Stimulated activated naive CD8-positive, alpha-beta T cell treated with anti-CD3 and anti-CD28 coated beads, Interleukin-15, amount 100 ng/mL, for 72 hours (primary cell): ENCODE results near the gene OR2T12.
"Not testable (repeated sequence)": the region's sequence is repeated elsewhere in the genome, so short reads cannot be mapped to it uniquely, and the experiment has no call there.

ENCODE experiments used
- ATAC-seq: fragments of 150-1000 bp; cut with Tn5 transposase; 2 replicates; pipeline ENCODE4 v1.10.0; 2021; ENCODE audit warnings: mild to moderate bottlenecking, moderate library complexity
- DNase-seq, 2 donors: peaks; one replicate each; pipeline ENCODE4 v3.0.0; 2021 to 2022
- H3K27ac Mint-ChIP-seq, 2 donors: one replicate each; pipeline ENCODE4 v1.8.0; 2022; ENCODE audit warnings: mild to moderate bottlenecking in 2 of 2, mixed read lengths in 2 of 2, moderate library complexity in 2 of 2
- H3K27me3 Mint-ChIP-seq: one replicate; pipeline ENCODE4 v1.8.0; 2022; ENCODE audit warnings: mixed read lengths
- H3K4me1 Mint-ChIP-seq: one replicate; pipeline ENCODE4 v1.8.0; 2022; ENCODE audit warnings: mild to moderate bottlenecking, mixed read lengths
- H3K4me3 Mint-ChIP-seq, 2 donors: one replicate each; pipeline ENCODE4 v1.8.0; 2022; ENCODE audit warnings: mild to moderate bottlenecking in 2 of 2, mixed read lengths in 2 of 2, moderate library complexity in 1 of 2
- H3K9me3 Mint-ChIP-seq, 2 donors: one replicate each; pipeline ENCODE4 v1.8.0; 2022; ENCODE audit warnings: mixed read lengths in 2 of 2

The OR2T12 gene, protein sequence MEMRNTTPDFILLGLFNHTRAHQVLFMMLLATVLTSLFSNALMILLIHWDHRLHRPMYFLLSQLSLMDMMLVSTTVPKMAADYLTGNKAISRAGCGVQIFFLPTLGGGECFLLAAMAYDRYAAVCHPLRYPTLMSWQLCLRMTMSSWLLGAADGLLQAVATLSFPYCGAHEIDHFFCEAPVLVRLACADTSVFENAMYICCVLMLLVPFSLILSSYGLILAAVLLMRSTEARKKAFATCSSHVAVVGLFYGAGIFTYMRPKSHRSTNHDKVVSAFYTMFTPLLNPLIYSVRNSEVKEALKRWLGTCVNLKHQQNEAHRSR

DNA sequence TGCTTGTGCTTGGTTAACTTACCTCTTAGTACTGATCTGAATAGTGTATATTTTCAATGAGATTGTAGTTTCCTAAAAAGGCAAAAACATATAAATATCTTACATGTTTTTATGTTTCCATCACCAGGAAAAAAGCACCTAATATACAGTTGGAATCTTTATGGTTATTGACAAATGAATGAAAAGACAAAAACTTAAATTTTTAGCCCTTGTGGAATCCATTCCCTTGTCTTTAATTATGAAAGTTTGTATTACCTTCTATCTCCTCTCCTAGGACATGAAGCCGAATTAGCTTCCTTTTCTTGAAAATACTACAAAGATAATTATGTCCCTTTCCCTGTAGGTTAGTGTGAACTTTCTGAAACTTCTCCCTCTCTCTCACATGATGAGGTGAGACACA is at the start of gene OR2T12:
Gene OR2T12, minus strand, starts transcription at position 101 of the 400 bp plus-strand sequence. CDS start 7,846 bp downstream, outside the sequence.
- ATAC-seq (no peak), DNase-seq (no peak)
- H3K4me1 Mint-ChIP-seq: no peaks in the 10 kb centered on the region
- H3K27me3 Mint-ChIP-seq: no peaks in the 10 kb centered on the region
- no peak within 1 kb of the TSS for H3K4me3 Mint-ChIP-seq
- peaks cover 0 to 13% of the 10 kb centered on the region in 2 donors for H3K9me3 Mint-ChIP-seq
- H3K27ac Mint-ChIP-seq: no peak within 1 kb of the TSS

DNA sequence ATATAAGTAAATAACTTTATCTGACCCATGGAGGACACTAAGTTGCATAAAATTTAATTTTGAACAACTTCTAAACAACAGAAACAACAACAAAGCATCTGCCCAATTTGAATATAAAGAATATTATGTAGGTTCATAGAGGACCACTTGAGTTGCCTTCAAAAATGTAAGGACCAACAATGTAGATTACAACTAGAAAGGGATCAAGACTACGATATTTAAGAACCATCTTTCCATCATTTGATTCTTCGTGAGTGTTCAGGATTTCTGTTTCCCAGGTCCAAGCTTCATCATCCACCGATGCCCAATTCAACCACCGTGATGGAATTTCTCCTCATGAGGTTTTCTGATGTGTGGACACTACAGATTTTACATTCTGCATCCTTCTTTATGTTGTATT is 45.3 kb upstream of the OR2T12 start, which contains the start of gene OR14C36:
Gene OR14C36, plus strand, starts transcription at position 301 of the 400 bp plus-strand sequence. Its CDS starts 0 bp downstream, at position 301.
- DNase-seq (no peak), ATAC-seq (no peak)
- peaks cover 13% of the 10 kb centered on the region for H3K27me3 Mint-ChIP-seq
- no peak within 1 kb of the TSS for H3K4me3 Mint-ChIP-seq
- no peaks in the 10 kb centered on the region for H3K9me3 Mint-ChIP-seq
- H3K27ac Mint-ChIP-seq: no peak within 1 kb of the TSS
- H3K4me1 Mint-ChIP-seq: no peaks in the 10 kb centered on the region

DNA sequence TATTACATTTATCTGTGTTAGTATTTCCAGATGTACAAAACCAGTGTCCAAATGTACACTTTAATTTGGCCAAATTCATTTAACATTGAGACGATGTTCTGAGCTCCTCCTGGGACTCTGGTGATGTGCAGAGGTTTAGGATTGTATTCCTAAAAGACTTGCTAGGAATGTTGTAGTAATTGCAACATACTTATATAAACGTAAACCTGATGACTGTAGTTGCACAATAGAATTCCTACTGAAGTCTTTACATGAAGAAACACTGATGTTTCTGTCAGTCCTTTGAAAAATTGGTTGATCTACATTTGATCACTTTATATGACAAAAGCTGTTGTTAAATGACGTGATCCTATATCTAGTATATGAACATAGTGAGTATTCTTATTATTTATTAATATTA is 40.2 kb upstream of the OR2T12 start:
- Mint-ChIP-seq H3K9me3 (no peaks in the 10 kb centered on the region), H3K27ac (no peak overlapping the region), H3K27me3 (peaks cover 10% of the 10 kb centered on the region), H3K4me3 (no peak overlapping the region), H3K4me1 (no peaks in the 10 kb centered on the region)
- ATAC-seq (no peak), DNase-seq (no peak)

DNA sequence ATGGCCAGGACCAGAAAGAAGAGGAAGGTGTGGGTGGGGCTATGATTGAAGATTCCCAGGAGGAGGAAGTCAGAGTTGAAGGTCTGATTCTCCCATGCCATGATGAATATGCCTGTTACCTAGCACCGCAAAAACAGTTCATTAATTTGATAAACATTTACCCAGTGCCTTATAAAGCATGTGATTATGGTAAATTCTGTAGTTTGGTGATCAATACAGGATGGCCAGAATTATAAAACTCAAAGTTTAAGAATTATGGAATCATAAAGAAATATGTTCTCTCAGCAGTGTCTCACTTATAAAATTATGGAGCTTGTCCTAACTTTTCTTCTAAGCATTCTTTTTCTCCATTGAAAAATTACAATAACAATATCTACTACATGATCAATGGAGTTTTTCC is 21.2 kb upstream of the OR2T12 start, which contains the start of gene OR2M7:
Gene OR2M7, minus strand, starts transcription at position 101 of the 400 bp plus-strand sequence. Its CDS starts 0 bp downstream, at position 101.
- no peak within 1 kb of the TSS for H3K27ac Mint-ChIP-seq
- no peaks in the 10 kb centered on the region for H3K27me3 Mint-ChIP-seq
- H3K4me1 Mint-ChIP-seq: no peaks in the 10 kb centered on the region
- ATAC-seq: no peak
- no peak within 1 kb of the TSS for H3K4me3 Mint-ChIP-seq
- peaks cover 0 to 5% of the 10 kb centered on the region in 2 donors for H3K9me3 Mint-ChIP-seq
- no peak for DNase-seq

DNA sequence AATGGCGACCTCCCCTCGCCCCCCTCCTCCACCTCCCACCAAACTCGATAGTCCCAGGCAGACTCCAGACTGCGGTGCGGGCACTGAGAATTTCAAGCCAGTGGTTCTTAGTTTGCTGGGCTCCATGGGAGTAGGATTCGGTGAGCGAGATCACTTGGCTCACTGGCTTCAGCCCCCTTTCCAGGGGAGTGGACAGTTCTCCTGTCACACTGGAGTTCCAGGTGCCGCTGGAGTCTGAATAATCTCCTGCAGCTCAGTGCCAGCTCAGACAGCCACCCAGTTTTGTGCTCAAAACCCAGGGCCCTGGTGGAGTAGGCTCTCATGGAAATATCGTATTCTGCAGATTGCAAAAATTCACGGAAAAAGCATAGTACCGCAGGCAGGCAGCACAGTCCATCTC is 13.6 kb upstream of the OR2T12 start:
- H3K27ac Mint-ChIP-seq: no peak overlapping the region
- H3K27me3 Mint-ChIP-seq: no peaks in the 10 kb centered on the region
- no peak overlapping the region for H3K4me3 Mint-ChIP-seq
- peaks cover 19 to 27% of the 10 kb centered on the region in 2 donors for H3K9me3 Mint-ChIP-seq
- ATAC-seq: no peak
- no peak for DNase-seq
- H3K4me1 Mint-ChIP-seq: no peaks in the 10 kb centered on the region

DNA sequence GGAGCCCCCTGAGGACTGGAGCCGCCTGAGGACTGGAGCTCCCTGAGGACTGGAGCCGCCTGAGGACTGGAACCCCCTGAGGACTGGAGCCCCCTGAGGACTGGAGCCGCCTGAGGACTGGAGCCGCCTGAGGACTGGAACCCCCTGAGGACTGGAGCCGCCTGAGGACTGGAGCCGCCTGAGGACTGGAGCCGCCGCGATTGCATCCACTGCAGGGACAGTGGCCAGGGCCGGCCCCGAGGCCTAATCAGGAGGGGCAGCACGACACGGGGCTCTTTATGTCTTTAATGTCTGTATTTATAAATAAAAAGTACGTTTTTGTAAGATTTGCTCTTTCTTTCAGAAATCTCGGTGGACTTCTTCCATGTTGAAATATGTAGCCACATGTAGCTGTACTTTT is 3.5 kb upstream of the OR2T12 start:
- not testable (repeated sequence) for H3K27ac Mint-ChIP-seq, H3K4me3 Mint-ChIP-seq, H3K27me3 Mint-ChIP-seq, DNase-seq, H3K4me1 Mint-ChIP-seq, H3K9me3 Mint-ChIP-seq, ATAC-seq

DNA sequence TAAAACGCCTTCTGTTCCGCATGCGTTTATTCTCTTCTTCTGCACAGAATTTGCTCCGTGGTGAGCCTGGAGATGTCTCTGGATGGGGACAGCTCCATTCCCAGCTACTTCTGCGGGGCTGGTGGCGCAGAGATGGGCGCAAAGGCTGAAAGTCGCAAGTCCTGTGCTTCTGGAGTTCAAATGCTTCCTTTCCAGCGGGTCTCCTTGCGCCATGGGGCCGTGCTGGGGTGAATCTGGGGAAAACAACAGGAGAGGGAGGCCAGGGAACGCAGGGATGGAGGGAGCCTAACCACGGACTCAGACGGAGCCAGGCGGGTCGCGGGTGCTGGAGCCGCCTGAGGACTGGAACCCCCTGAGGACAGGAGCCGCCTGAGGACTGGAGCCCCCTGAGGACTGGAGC is 2.9 kb upstream of the OR2T12 start:
- DNase-seq: no peak
- Mint-ChIP-seq H3K9me3 (no peaks in the 10 kb centered on the region), H3K27ac (no peak overlapping the region), H3K4me3 (no peak overlapping the region), H3K27me3 (no peaks in the 10 kb centered on the region), H3K4me1 (no peaks in the 10 kb centered on the region)
- ATAC-seq: no peak

DNA sequence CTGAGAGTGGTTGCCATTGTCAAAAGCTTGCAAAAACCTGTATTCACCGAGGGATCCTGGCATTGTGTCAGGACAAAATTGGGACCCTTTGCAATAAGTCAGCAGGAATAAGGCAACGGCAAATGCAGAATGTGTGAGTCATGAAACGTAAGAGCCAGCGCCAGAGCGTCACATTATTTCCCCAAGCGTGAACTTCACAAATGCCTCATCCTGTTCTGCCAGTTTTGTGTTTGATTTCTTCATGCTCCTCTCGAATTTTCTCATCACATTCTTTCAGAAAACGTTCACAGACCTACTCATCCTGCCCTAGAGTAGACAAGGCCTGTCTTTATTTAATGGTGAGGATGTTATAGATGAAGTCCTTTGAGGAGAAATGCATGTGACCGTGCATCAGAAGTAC is 2.4 kb upstream of the OR2T12 start:
- not testable (repeated sequence) for H3K4me1 Mint-ChIP-seq, H3K9me3 Mint-ChIP-seq, DNase-seq, H3K4me3 Mint-ChIP-seq, H3K27me3 Mint-ChIP-seq, H3K27ac Mint-ChIP-seq, ATAC-seq

DNA sequence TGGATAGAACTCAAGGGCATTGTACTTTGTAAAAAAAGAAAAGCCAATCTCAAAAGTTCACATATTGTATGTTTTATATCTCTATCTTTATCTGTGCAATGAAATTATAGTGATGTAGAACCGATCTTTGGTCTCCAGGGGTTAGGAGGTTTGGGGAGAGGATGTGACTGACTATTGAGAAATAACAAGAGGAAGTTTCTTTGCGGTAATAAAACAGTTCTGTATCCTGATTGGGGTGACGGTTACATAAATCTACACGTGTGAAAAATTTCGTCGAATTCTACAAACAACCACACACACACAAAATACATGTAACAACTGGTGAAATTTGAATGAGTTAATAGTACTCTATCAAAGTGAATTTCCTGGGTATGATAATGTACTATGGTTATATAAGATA is 14.8 kb downstream of the OR2T12 start:
- ATAC-seq (no peak), DNase-seq (no peak)
- peaks cover 0 to 4% of the 10 kb centered on the region in 2 donors for H3K9me3 Mint-ChIP-seq
- H3K27ac Mint-ChIP-seq: no peak overlapping the region
- H3K4me3 Mint-ChIP-seq: no peak overlapping the region
- no peaks in the 10 kb centered on the region for H3K27me3 Mint-ChIP-seq
- H3K4me1 Mint-ChIP-seq: no peaks in the 10 kb centered on the region

DNA sequence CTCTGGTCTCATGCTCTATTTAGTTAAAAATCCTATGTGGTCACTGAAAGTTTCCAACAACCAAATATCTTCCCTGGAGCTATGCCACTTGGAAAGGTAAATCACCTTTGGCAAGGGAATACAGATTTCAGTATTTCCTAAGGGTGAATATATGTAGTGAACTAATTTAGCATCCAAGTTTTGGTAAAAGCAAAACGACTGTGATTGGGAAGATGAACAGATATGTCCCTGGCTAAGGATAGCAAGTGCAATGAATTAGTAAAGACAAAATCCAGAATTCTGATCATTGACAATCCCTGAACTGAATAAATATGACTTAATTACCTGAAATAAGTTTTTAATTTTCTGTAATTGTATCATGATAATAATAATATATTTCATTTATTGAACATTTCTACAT is 25.3 kb downstream of the OR2T12 start, which contains the start of gene OR2T33:
Gene OR2T33, minus strand, starts transcription at position 101 of the 400 bp plus-strand sequence. CDS start 4,162 bp downstream, outside the sequence.
- DNase-seq: no peak
- Mint-ChIP-seq H3K27ac (no peak within 1 kb of the TSS), H3K27me3 (no peaks in the 10 kb centered on the region), H3K4me3 (no peak within 1 kb of the TSS), H3K9me3 (no peaks in the 10 kb centered on the region), H3K4me1 (no peaks in the 10 kb centered on the region)
- ATAC-seq: no peak

DNA sequence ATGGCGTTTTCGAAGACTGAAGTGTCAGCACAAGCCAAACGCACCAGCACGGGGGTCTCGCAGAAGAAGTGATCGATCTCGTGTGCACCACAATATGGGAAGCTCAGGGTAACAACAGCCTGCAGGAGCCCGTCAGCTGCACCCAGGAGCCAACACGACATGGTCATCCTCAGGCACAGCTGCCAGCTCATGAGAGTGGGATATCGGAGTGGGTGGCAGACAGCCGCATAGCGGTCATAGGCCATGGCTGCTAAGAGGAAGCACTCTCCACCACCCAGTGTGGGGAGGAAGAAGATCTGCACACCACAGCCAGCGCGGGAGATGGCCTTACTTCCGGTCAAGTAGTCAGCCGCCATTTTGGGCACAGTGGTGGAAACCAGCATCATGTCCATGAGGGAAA is 30.0 kb downstream of the OR2T12 start:
- peak; percentile 31 for ATAC-seq
- not testable (repeated sequence) for DNase-seq, H3K9me3 Mint-ChIP-seq, H3K27ac Mint-ChIP-seq, H3K27me3 Mint-ChIP-seq, H3K4me3 Mint-ChIP-seq, H3K4me1 Mint-ChIP-seq

DNA sequence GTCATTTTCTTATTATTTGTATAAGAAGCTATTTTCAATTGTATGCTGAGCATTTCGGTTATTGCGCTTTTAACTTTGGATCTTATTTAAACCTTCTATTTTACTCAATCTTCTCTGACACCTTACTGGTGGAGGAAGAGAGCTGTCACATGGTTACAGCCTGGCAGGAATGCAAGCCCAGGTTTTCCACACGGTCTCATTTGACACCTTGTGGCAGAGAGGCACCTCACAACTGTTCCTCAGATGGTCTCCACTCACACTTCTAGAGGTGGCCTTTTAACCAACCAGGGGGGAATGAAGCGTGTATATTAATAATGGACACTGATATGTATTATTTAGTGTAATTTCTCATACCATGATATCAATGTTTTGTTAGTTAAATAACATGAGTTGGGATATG is 35.0 kb downstream of the OR2T12 start:
- no peak overlapping the region for H3K4me3 Mint-ChIP-seq
- no peak for DNase-seq
- no peaks in the 10 kb centered on the region for H3K27me3 Mint-ChIP-seq
- no peaks in the 10 kb centered on the region for H3K4me1 Mint-ChIP-seq
- H3K27ac Mint-ChIP-seq: no peak overlapping the region
- H3K9me3 Mint-ChIP-seq: peaks cover 0 to 8% of the 10 kb centered on the region in 2 donors
- ATAC-seq: no peak

DNA sequence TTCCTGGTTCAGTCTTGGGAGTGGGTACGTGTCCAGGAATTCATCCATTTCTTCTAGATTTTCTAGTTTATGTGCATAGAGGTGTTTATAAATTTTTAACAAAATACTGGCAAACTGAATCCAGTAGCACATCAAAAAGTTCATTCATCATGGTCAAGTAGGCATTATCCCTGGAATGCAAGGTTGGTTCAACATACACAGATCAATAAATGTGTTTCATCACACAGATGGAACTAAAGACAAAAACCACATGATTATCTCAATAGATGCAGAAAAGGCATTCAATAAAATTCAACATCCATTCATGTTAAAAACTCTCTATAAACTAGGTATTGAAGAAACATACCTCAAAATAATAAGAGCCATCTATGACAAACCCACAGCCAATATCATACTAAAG is 43.9 kb downstream of the OR2T12 start:
- not testable (repeated sequence) for H3K27me3 Mint-ChIP-seq, ATAC-seq, H3K4me1 Mint-ChIP-seq, DNase-seq, H3K27ac Mint-ChIP-seq, H3K4me3 Mint-ChIP-seq
- peaks cover 11 to 31% of the 10 kb centered on the region in 2 donors for H3K9me3 Mint-ChIP-seq

DNA sequence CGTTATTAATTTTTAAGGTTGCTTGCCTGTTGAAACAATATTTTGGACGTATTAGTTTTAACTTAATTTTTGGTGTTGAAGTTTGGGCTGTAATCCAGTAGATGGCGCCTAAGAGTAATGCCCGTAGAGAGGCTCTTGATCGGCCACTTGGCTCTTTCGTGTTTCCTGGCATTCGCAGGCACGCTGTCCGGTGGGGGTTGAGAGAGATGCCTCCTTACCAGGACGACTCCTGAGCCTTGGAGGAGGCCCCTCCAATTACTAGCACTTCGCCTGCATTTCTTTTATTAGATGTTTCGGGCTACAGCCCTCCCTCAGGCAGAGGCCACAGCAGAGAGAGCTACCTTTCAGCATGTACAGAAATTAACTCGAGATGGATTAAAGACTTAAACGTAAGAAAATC is 60.0 kb downstream of the OR2T12 start:
- H3K9me3 Mint-ChIP-seq: no peaks in the 10 kb centered on the region
- peaks cover 23% of the 10 kb centered on the region for H3K27me3 Mint-ChIP-seq
- H3K27ac Mint-ChIP-seq: peak overlapping the region in 1 of 2 donors; percentile 77
- ATAC-seq: peak; percentile 43
- H3K4me3 Mint-ChIP-seq: peak overlapping the region; percentile 64
- peak; percentile 20 to 23 for DNase-seq
- H3K4me1 Mint-ChIP-seq: peaks cover 7% of the 10 kb centered on the region
